Cardiac muscle cell (in vitro differentiated cells and primary cell): ENCODE measurements around the gene P2RX4. TPM values are rescaled to one million over a fixed set of nuclear protein-coding genes. Genes with fewer than 3 reads are reported as not detected.
A peak's percentile ranks its signal among the peaks of the same experiment; 100 is the strongest.
"Not testable (repeated sequence)": the region's sequence is repeated elsewhere in the genome, so short reads cannot be mapped to it uniquely, and the experiment has no call there.

Source experiments
- DNase-seq, 2 donors: peaks; one replicate each; pipeline versions ENCODE4 v3.0.0 to v3.0.0-alpha.2; 2010 to 2017; ENCODE audit warnings: low read depth in 1 of 2, low spot score in 1 of 2
- H3K27ac ChIP-seq: fragments of 200-600 bp; sonication (generic); 2 replicates; pipeline ENCODE4 v1.5.1; 2016
- H3K27me3 ChIP-seq: fragments of 200-600 bp; sonication (generic); 2 replicates; pipeline ENCODE4 v1.6.0; 2016; ENCODE audit warnings: control low read depth
- H3K36me3 ChIP-seq: fragments of 200-600 bp; sonication (generic); 2 replicates; pipeline ENCODE4 v1.5.1; 2016; ENCODE audit warnings: control low read depth
- H3K4me1 ChIP-seq: fragments of 200-600 bp; sonication (generic); 2 replicates; pipeline ENCODE4 v1.8.1; 2017; ENCODE audit warnings: low read depth, mild to moderate bottlenecking, mixed run types
- H3K4me3 ChIP-seq: fragments of 200-600 bp; sonication (generic); 2 replicates; pipeline ENCODE4 v1.5.1; 2016; ENCODE audit warnings: mild to moderate bottlenecking
- H3K9me3 ChIP-seq: fragments of 200-600 bp; sonication (generic); 2 replicates; pipeline ENCODE4 v1.5.1; 2017; ENCODE audit warnings: low read depth, mild to moderate bottlenecking, control low read depth
- polyA plus RNA-seq: library from polyadenylated mRNA; unstranded; fragments of >200 nt; fragmentation: Nextera tagmentation; extraction: Ambion mirVana; gene quantifications from 2 replicates; pipeline ENCODE4 v1.2.1, GENCODE V29; 2016
- total RNA-seq: library from RNA; depleted of rRNA; stranded (reverse); fragments of >200 nt; gene quantifications from 2 replicates; pipeline ENCODE4 v1.2.3, GENCODE V29; 2016
- TF ChIP-seq, protein P1 (sequence below): IDR thresholded peaks from 2 replicates; pipeline ENCODE4 v1.5.1; 2012; ENCODE audit warnings: low read depth, mild to moderate bottlenecking, low read length

Gene P2RX4
- total and polyA plus RNA-seq, 2 experiments from 2014 or later = 19.4 to 38.2 TPM

DNA sequence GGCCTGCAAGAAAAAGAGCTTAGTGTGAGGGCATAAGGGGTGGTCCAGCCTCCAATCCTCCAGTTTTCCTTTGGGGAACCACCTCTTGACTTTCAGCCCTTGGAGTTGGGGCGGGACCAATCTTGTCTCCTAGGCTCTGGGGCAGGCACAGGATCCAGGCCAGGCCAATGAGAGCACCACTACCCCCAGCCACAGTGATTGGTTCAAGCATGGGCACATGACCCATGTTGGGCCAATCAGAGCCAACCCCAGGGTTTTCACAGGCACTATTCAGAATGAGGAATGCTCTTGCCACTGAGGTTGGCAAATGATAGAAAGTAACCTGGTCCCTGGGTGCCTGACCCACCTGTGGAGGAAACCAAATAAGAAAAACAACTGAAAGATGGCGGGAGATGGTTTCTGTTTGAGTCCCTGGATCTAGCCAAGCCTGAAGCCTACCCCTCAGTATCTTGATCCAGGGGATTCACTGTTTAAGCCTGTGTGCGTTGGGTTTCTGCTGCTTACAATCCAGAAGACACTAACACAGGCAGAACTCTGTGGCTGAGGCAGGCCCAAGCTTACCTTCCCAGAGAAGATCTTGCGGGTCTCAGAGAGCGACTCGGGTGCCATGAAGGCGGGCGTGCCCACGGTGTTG, 42.9 kb downstream of the P2RX4 start:
- no peak for DNase-seq
- TF ChIP-seq, protein P1, sequence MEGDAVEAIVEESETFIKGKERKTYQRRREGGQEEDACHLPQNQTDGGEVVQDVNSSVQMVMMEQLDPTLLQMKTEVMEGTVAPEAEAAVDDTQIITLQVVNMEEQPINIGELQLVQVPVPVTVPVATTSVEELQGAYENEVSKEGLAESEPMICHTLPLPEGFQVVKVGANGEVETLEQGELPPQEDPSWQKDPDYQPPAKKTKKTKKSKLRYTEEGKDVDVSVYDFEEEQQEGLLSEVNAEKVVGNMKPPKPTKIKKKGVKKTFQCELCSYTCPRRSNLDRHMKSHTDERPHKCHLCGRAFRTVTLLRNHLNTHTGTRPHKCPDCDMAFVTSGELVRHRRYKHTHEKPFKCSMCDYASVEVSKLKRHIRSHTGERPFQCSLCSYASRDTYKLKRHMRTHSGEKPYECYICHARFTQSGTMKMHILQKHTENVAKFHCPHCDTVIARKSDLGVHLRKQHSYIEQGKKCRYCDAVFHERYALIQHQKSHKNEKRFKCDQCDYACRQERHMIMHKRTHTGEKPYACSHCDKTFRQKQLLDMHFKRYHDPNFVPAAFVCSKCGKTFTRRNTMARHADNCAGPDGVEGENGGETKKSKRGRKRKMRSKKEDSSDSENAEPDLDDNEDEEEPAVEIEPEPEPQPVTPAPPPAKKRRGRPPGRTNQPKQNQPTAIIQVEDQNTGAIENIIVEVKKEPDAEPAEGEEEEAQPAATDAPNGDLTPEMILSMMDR = no peak
- Histone ChIP-seq H3K27ac (no peak overlapping the region), H3K9me3 (no peaks in the 10 kb centered on the region), H3K4me1 (no peaks in the 10 kb centered on the region), H3K4me3 (no peak overlapping the region), H3K27me3 (no peaks in the 10 kb centered on the region), H3K36me3 (peaks cover 6% of the 10 kb centered on the region)

DNA sequence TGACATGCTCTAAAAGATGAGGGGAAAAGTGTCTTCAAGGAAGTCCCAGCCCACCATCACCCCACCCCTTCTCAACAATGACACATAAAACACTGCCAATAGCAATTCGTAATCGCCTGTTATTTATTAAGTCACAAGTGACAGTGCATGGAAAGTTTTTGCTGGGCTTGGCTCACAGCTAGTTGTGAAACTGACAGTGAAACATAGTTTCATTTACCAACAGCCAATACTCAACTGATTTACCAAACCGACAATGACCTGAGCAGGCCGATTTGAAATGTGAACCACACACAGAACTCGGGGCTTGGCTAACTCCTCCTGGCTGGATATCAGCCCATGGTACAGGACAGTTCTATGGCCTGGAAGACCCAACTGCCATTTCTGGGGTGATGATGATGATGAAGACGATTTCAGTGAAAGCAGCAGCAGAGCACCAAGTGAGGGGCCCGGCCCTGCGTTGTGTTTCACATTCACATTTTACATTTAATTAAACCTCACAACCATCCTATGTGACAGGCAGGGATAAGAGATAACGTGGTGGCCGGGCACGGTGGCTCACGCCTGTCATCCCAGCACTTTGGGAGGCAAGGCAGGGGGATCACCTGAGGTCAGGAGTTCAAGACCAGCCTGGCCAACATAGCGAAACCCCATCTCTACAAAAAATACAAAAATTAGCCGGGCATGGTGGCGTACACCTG, 43.9 kb downstream of the P2RX4 start:
- TF ChIP-seq, protein P1 = no peak
- peaks cover 6% of the 10 kb centered on the region for H3K36me3 ChIP-seq

DNA sequence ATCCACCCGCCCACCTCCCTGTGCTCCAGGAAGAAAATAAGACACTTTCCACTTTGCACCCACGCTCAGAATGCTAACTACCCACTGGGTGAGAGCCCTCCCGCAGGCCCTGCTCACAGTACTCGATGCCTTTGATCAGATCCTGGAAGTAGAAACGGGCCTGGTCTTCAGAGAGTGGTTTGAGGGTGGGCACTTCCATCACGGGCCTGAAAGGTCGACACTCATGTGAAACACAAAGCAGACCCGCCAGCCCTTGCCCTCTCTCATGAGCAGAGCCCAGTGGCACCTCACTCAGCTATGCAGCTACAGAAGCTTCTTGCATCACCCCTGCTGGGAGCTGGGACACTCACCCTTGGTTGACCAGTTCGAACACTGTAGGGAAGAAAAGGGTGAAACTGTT, 45.5 kb downstream of the P2RX4 start:
- DNase-seq = peak in 1 of 2 donors; percentile 53
- TF ChIP-seq, protein P1 = no peak
- Histone ChIP-seq H3K4me3 (no peak overlapping the region), H3K9me3 (no peaks in the 10 kb centered on the region), H3K4me1 (no peaks in the 10 kb centered on the region), H3K27me3 (no peaks in the 10 kb centered on the region), H3K36me3 (peaks cover 2% of the 10 kb centered on the region), H3K27ac (peak overlapping the region; percentile 71)

More for the DNA sequence above, 43.9 kb downstream of the P2RX4 start:
- Histone ChIP-seq H3K27ac (no peak overlapping the region), H3K4me1 (no peaks in the 10 kb centered on the region), H3K27me3 (no peaks in the 10 kb centered on the region), H3K4me3 (no peak overlapping the region), H3K9me3 (no peaks in the 10 kb centered on the region)
- DNase-seq = no peak

DNA sequence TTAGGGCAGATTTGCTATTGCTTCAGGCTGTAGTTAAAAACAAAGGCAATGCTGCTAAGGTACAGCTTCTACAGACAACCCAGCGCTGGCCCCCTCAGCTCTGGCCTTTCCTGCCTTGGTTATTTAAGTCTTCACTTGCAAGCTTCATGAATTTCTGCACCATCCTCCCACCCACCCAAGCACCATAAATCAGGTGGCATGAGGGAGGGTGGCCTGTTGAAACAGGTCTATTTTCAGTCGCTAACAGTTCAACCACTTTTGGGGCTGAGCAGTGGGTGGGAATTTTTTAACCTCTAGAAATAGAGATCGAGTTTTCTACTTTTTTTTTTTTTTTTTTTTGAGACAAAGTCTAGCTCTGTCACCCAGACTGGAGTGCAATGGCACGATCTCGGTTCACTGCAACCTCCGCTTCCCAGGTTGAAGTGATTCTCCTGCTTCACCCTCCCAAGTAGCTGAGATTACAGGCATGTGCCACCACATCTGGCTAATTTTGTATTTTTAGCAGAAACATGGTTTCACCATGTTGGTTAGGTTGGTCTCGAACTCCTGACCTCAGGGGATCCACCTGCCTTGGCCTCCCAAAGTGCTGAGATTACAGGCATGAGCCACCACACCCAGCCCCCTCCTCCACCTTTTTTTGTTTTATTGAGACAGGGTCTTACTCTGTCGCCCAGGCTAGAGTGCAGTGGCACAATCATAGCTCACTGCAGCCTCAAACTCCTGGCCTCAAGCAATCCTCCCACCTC, 47.9 kb downstream of the P2RX4 start:
- H3K27ac ChIP-seq, H3K9me3 ChIP-seq, H3K4me3 ChIP-seq, DNase-seq, H3K36me3 ChIP-seq, H3K27me3 ChIP-seq, H3K4me1 ChIP-seq: not testable (repeated sequence)

DNA sequence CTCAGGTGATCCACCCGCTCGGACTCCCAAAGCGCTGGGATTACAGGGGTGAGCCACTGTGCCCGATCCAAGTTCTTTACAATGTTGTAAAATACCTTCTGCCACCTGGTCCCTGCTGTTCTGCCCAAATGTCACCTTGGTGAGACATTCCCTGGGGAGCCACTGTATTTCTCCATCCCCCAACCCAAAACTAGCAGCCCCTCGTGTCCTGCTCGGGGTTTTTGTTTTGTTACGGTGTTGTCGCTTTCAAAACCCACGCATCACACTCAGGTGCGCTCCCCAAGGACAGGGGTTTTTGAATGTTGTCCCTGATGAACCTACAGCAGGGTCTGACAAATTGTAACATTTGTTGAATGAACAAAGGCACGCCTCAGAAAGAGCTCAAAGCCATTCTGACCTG, 49.1 kb downstream of the P2RX4 start:
- no peak overlapping the region for H3K27ac ChIP-seq
- DNase-seq = no peak
- no peaks in the 10 kb centered on the region for H3K9me3 ChIP-seq
- TF ChIP-seq, protein P1 = no peak
- H3K4me1 ChIP-seq = no peaks in the 10 kb centered on the region
- no peaks in the 10 kb centered on the region for H3K27me3 ChIP-seq
- no peak overlapping the region for H3K4me3 ChIP-seq
- peaks cover 2% of the 10 kb centered on the region for H3K36me3 ChIP-seq

DNA sequence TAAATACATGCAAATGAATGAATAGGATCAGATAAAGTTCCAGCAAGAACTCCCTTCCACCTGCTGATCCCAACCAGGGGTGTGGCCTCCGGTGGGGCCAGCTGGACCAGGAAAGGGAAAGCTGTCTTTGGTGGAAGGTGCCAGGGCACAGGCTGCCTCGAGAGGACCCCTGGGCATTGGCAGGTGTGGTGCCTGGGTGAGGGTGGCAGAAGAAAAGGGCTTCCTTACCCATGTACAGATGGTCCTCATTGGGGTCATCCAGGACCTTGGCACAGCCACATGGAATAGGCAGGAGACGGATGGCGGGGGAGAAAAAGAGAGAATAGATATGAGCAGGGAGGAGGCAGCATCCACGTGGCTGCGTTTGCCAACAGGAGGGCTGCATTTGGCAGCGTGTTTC, 50.2 kb downstream of the P2RX4 start:
- H3K4me3 ChIP-seq = no peak overlapping the region
- TF ChIP-seq, protein P1 = no peak
- H3K4me1 ChIP-seq = no peaks in the 10 kb centered on the region
- H3K27ac ChIP-seq = no peak overlapping the region
- DNase-seq = no peak
- no peaks in the 10 kb centered on the region for H3K9me3 ChIP-seq
- H3K27me3 ChIP-seq = no peaks in the 10 kb centered on the region
- H3K36me3 ChIP-seq = peaks cover 2% of the 10 kb centered on the region
